A549 (cell line): ENCODE data around the gene ABHD8.

Source experiments
- BHLHE40 ChIP-seq: IDR thresholded peaks from 2 replicates; pipeline ENCODE4 v1.6.1; 2012; ENCODE audit warnings: low read depth, low read length, inconsistent platforms
- CTCF ChIP-seq: fragments of >200 bp; sonication (Bioruptor Twin); formaldehyde crosslinking; IDR thresholded peaks from 3 replicates; pipeline ENCODE4 v1.5.1; 2016
- ELK1 ChIP-seq: fragments of 150-350 bp; IDR thresholded peaks from 2 replicates; pipeline ENCODE4 v1.6.1; 2014; ENCODE audit warnings: low read depth, mild to moderate bottlenecking, low read length
- EP300 ChIP-seq, 2 experiments: fragments of >200 bp; sonication (Bioruptor Twin); formaldehyde crosslinking; IDR thresholded peaks; 2 replicates in 1 of 2; 3 replicates in 1 of 2; pipeline ENCODE4 v1.6.1; 2016 to 2017
- ESRRA ChIP-seq: fragments of 150-350 bp; IDR thresholded peaks from 2 replicates; pipeline ENCODE4 v1.6.1; 2014; ENCODE audit warnings: mild to moderate bottlenecking, low read length, borderline replicate concordance
- JUN ChIP-seq, 2 experiments: fragments of >200 bp; sonication (Bioruptor Twin); formaldehyde crosslinking; IDR thresholded peaks; 2 replicates in 1 of 2; 3 replicates in 1 of 2; pipeline ENCODE4 v1.6.1; 2016 to 2017
- MAX ChIP-seq: IDR thresholded peaks from 2 replicates; pipeline ENCODE4 v1.6.1; 2012
- PBX3 ChIP-seq: IDR thresholded peaks from 2 replicates; pipeline ENCODE4 v1.6.1; 2012
- POLR2A ChIP-seq: IDR thresholded peaks from 2 replicates; pipeline ENCODE4 v1.6.1; 2012; ENCODE audit warnings: mild to moderate bottlenecking, low read length
- POLR2AphosphoS2 ChIP-seq: conservative IDR thresholded peaks from 2 replicates; pipeline ENCODE4 v1.6.1; 2012; ENCODE audit warnings: low read length, improper control_type of control experiment, inconsistent platforms
- RARB ChIP-seq: fragments of 250-450 bp; sonication (Bioruptor Pico); IDR thresholded peaks from 2 replicates; pipeline ENCODE4 v1.8.0; 2021; ENCODE audit warnings: mild to moderate bottlenecking, moderate library complexity
- REST ChIP-seq: fragments of 200-600 bp; sonication (generic); IDR thresholded peaks from 2 replicates; pipeline ENCODE4 v1.6.1; 2016; ENCODE audit warnings: antibody characterized with exemption, mild to moderate bottlenecking, moderate library complexity
- USF2 ChIP-seq: fragments of 450-650 bp; IDR thresholded peaks from 2 replicates; pipeline ENCODE4 v1.6.1; 2014; ENCODE audit warnings: antibody characterized with exemption

- TF ChIP-seq CTCF = no peak
- TF ChIP-seq MAX = no peak
- TF ChIP-seq POLR2A = no peak
- no peak for TF ChIP-seq REST
- TF ChIP-seq BHLHE40 = no peak
- TF ChIP-seq PBX3 = no peak
- no peak for TF ChIP-seq RARB (CRISPR knock-in tag)
- no peak for TF ChIP-seq ESRRA
- TF ChIP-seq ELK1 = no peak
- no peak for TF ChIP-seq USF2
- no peak for TF ChIP-seq POLR2AphosphoS2
- no peak for TF ChIP-seq EP300 (IDR thresholded peaks at IDR 0.05)
- no peak for TF ChIP-seq JUN (IDR thresholded peaks at IDR 0.05)
Observed at GRCh38 chr19:17332677-17333581, 29.7 kb upstream of the ABHD8 start.
